Measurements from ENCODE around the gene ZBTB40. TPM values are rescaled to one million over a fixed set of nuclear protein-coding genes. Genes with fewer than 3 reads are reported as not detected.

The ZBTB40 gene
- total and polyA plus RNA-seq, 10 of the 15 experiments (the other 5 are each of a cell fraction or from before 2014, with no cell fraction given) = 1.9 to 14.4 (median 9.0) TPM

DNA sequence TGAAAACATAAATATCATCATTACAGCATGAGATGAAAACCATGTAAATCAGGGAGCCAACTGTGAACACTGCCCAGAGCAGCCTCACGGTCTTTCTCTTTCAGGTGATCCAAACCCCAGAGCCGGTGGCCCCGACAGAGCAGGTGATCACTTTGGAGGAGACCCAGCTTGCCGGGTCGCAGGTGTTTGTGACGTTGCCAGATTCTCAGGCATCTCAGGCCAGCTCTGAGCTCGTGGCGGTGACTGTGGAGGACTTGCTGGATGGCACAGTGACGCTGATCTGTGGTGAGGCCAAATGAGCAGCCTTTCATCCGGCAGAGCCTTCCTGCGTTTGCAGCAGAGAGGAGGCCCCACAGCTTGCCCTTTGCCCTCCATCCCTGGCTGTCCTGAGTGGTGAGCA lies 74.4 kb downstream of the ZBTB40 start:
- Histone ChIP-seq H3K4me3 (no peak overlapping the region), H2AFZ (ENCODE audit: control insufficient read depth, low read depth, low read length) (no peak overlapping the region), H3K27me3 (replicated peaks in 1 of 2; ENCODE audit: control insufficient read depth in 2 of 2, insufficient read depth in 2 of 2, low read length in 1 of 2) (no peaks in the 10 kb centered on the region), H3K36me3 (ENCODE audit: control insufficient read depth in 2 of 2, insufficient read depth in 2 of 2, low read length in 1 of 2) (peaks cover 7 to 17% of the 10 kb centered on the region in 2 experiments; a peak in 3 of 4 replicates), H3K27ac (ENCODE audit: control insufficient read depth, insufficient read depth) (no peak overlapping the region), H3K4me2 (ENCODE audit: control insufficient read depth, insufficient read depth) (no peak overlapping the region), H4K20me1 (ENCODE audit: control insufficient read depth, insufficient read depth) (no peaks in the 10 kb centered on the region), H3K4me1 (ENCODE audit: control insufficient read depth, insufficient read depth, low read length) (no peaks in the 10 kb centered on the region), H3K9me3 (replicated peaks; ENCODE audit: control insufficient read depth, insufficient read depth, low read length) (no peaks in the 10 kb centered on the region), H3K9ac (ENCODE audit: control insufficient read depth, insufficient read depth, low read length) (no peak overlapping the region), H3K79me2 (ENCODE audit: control insufficient read depth, insufficient read depth, low read length) (no peaks in the 10 kb centered on the region)
- RAD21 ChIA-PET (ENCODE audit: unreplicated experiment) = no interaction called here
- SMC1A ChIA-PET (ENCODE audit: uncharacterized antibody, unreplicated experiment) = no interaction called here
- intact Hi-C loops (cut with micrococcal nuclease; ENCODE audit: unreplicated experiment) (no loop called here), in situ Hi-C loops (cut with MboI) (no loop called here)
- FAIRE-seq (no peak), ATAC-seq (no peak), DNase-seq (ENCODE audit: low read depth, low spot score) (no peak)
- POLR2A ChIA-PET = no interaction called here
- WGBS (ENCODE audit: insufficient coverage, insufficient replicate concordance, low lambda C conversion rate, missing lambda C conversion rate) = 97% methylated on average over 11 of the region's 11 CpGs
- BruUV-seq (replicated peaks) = no TSS peak
- TF ChIP-seq RELA (IDR thresholded peaks at IDR 0.05; ENCODE audit: borderline replicate concordance, partially characterized antibody) (no peak), ATF7 (IDR thresholded peaks at IDR 0.05; ENCODE audit: low read depth) (no peak), ZNF622 (IDR thresholded peaks at IDR 0.05) (no peak)
- CTCF ChIA-PET = no interaction called here

DNA sequence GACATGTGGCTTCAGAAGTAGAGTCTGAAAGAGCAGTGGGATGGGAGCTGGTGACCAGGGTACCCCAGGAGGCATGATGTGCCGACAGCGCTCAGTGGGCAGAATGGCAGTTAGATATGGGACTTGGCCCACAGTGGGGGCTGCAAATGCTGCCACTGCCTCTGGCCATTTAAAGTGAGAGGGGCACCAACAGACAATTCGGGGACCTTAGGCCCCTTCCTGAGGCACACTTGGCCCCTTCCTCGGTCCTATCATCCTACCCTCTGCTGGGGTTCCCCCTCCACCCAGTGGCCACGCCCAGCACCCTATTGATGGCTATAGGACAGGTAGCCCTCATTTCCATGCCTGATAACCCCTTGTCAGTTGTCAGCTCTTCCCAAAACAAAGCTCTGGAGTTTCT lies 75.0 kb downstream of the ZBTB40 start:
- no peaks in the 10 kb centered on the region for H3K79me2 ChIP-seq (ENCODE audit: control insufficient read depth, insufficient read depth, low read length)
- no peak overlapping the region for H3K27ac ChIP-seq (ENCODE audit: control insufficient read depth, insufficient read depth)
- ChIA-PET POLR2A (interaction anchor here (1.6 kb wide), 1 partner anchor 16 kb away, joined by 3 read pairs; no protein-coding TSS in a partner anchor), SMC1A (ENCODE audit: uncharacterized antibody, unreplicated experiment) (no interaction called here), CTCF (no interaction called here), RAD21 (ENCODE audit: unreplicated experiment) (no interaction called here)
- no peak for DNase-seq (ENCODE audit: low read depth, low spot score)
- 83% methylated on average over 5 of the region's 5 CpGs for WGBS (ENCODE audit: insufficient coverage, insufficient replicate concordance, low lambda C conversion rate, missing lambda C conversion rate)
- H3K36me3 ChIP-seq (ENCODE audit: control insufficient read depth in 2 of 2, insufficient read depth in 2 of 2, low read length in 1 of 2) = peaks cover 4 to 17% of the 10 kb centered on the region in 2 experiments; a peak in 3 of 4 replicates
- H3K4me2 ChIP-seq (ENCODE audit: control insufficient read depth, insufficient read depth) = no peak overlapping the region
- no peaks in the 10 kb centered on the region for H3K9me3 ChIP-seq (replicated peaks; ENCODE audit: control insufficient read depth, insufficient read depth, low read length)
- in situ Hi-C loops (cut with MboI) (no loop called here), intact Hi-C loops (cut with micrococcal nuclease; ENCODE audit: unreplicated experiment) (no loop called here)
- no TSS peak for BruUV-seq (replicated peaks)
- no peak overlapping the region for H3K9ac ChIP-seq (ENCODE audit: control insufficient read depth, insufficient read depth, low read length)
- no peak overlapping the region for H2AFZ ChIP-seq (ENCODE audit: control insufficient read depth, low read depth, low read length)
- FAIRE-seq = no peak
- TF ChIP-seq PML (IDR thresholded peaks at IDR 0.05; ENCODE audit: low read length) = no peak
- no peak for TF ChIP-seq MXI1 (IDR thresholded peaks at IDR 0.05; ENCODE audit: low read depth, low read length)
- TF ChIP-seq EP300 (IDR thresholded peaks at IDR 0.05; ENCODE audit: borderline replicate concordance in 1 of 2, control insufficient read depth in 1 of 2, low read depth in 2 of 2, low read length in 2 of 2) = no peak
- no peak for TF ChIP-seq SMAD5 (IDR thresholded peaks at IDR 0.05; ENCODE audit: low read depth)
- TF ChIP-seq EED (IDR thresholded peaks at IDR 0.05; ENCODE audit: low read depth) = no peak
- no peak overlapping the region for H3K4me3 ChIP-seq
- H3K27me3 ChIP-seq (replicated peaks in 1 of 2; ENCODE audit: control insufficient read depth in 2 of 2, insufficient read depth in 2 of 2, low read length in 1 of 2) = no peaks in the 10 kb centered on the region
- ATAC-seq = no peak
- no peaks in the 10 kb centered on the region for H4K20me1 ChIP-seq (ENCODE audit: control insufficient read depth, insufficient read depth)
- H3K4me1 ChIP-seq (ENCODE audit: control insufficient read depth, insufficient read depth, low read length) = no peaks in the 10 kb centered on the region

All from GM12878 (cell line).